WTC11 (cell line): ENCODE results near the gene ABCC4. TPM values are rescaled to one million over a fixed set of nuclear protein-coding genes. Genes with fewer than 3 reads are reported as not detected.

Experiments
- ATAC-seq: fragments of 200-7000 bp; cut with Tn5 transposase; 2 replicates; pipeline ENCODE4 v1.10.0; 2021; ENCODE audit warnings: mild to moderate bottlenecking, moderate library complexity
- CTCF ChIA-PET: fragments of 300-600 bp; sonication (Branson Sonifier 250); formaldehyde crosslinking; loops from one replicate; lab custom pipeline; 2021; ENCODE audit warnings: antibody characterized with exemption; lab: Charles Lee
- POLR2A ChIA-PET: fragments of 350-600 bp; sonication (Branson Sonifier 250); formaldehyde crosslinking; loops from one replicate; lab custom pipeline; 2021; ENCODE audit warnings: antibody characterized with exemption; lab: Charles Lee
- DNase-seq: peaks from one replicate; pipeline ENCODE4 v3.0.0; 2021; ENCODE audit warnings: low spot score
- H3K27ac Mint-ChIP-seq: 2 replicates; pipeline ENCODE4 v1.8.0; 2021; ENCODE audit warnings: mixed read lengths
- H3K27me3 Mint-ChIP-seq: 2 replicates; pipeline ENCODE4 v1.8.0; 2021; ENCODE audit warnings: low read depth, mild to moderate bottlenecking, moderate library complexity, mixed read lengths
- H3K36me3 Mint-ChIP-seq: 2 replicates; pipeline ENCODE4 v1.8.0; 2021; ENCODE audit warnings: mixed read lengths
- H3K4me1 Mint-ChIP-seq: 2 replicates; pipeline ENCODE4 v1.8.0; 2022; ENCODE audit warnings: mixed read lengths
- H3K4me3 Mint-ChIP-seq: 2 replicates; pipeline ENCODE4 v1.8.0; 2021; ENCODE audit warnings: mild to moderate bottlenecking, moderate library complexity, mixed read lengths
- H3K9me3 Mint-ChIP-seq: 2 replicates; pipeline ENCODE4 v1.8.0; 2021; ENCODE audit warnings: mixed read lengths
- CBFB ChIP-seq: sonication (generic); formaldehyde crosslinking; IDR thresholded peaks from 2 replicates; pipeline ENCODE4 v1.8.1; 2022; ENCODE audit warnings: mild to moderate bottlenecking, low read depth, missing genetic modification reagents
- FOXP1 ChIP-seq: sonication (generic); formaldehyde crosslinking; IDR thresholded peaks from 2 replicates; pipeline ENCODE4 v1.8.0; 2022; ENCODE audit warnings: missing genetic modification reagents, mild to moderate bottlenecking, moderate library complexity, borderline replicate concordance
- GRHL2 ChIP-seq: fragments of 250-450 bp; sonication (Bioruptor Pico); IDR thresholded peaks from 2 replicates; pipeline ENCODE4 v1.8.0; 2022; ENCODE audit warnings: mild to moderate bottlenecking, moderate library complexity; ENCODE audit not compliant: insufficient replicate concordance, severe bottlenecking
- GTF2I ChIP-seq: fragments of 250-450 bp; sonication (Bioruptor Pico); conservative IDR thresholded peaks from 2 replicates; pipeline ENCODE4 v1.4.0; 2021; ENCODE audit warnings: mild to moderate bottlenecking
- IRF2 ChIP-seq: sonication (generic); formaldehyde crosslinking; IDR thresholded peaks from 2 replicates; pipeline ENCODE4 v1.8.0; 2022; ENCODE audit warnings: low read depth, missing genetic modification reagents, borderline replicate concordance
- JUN ChIP-seq: sonication (generic); formaldehyde crosslinking; IDR thresholded peaks from 2 replicates; pipeline ENCODE4 v1.8.0; 2023; ENCODE audit warnings: mild to moderate bottlenecking, missing genetic modification reagents
- NFATC4 ChIP-seq: fragments of 250-450 bp; sonication (Bioruptor Pico); IDR thresholded peaks from 2 replicates; pipeline ENCODE4 v1.9.0; 2021; ENCODE audit warnings: mild to moderate bottlenecking
- SMAD3 ChIP-seq: sonication (generic); formaldehyde crosslinking; IDR thresholded peaks from 2 replicates; pipeline ENCODE4 v1.8.0; 2022; ENCODE audit warnings: missing genetic modification reagents, mild to moderate bottlenecking, borderline replicate concordance
- ZNF232 ChIP-seq: sonication (generic); formaldehyde crosslinking; IDR thresholded peaks from 2 replicates; pipeline ENCODE4 v1.8.0; 2022; ENCODE audit warnings: mild to moderate bottlenecking, missing genetic modification reagents
- ZNF416 ChIP-seq: fragments of 250-450 bp; sonication (Bioruptor Pico); IDR thresholded peaks from 2 replicates; pipeline ENCODE4 v1.9.0; 2021; ENCODE audit warnings: mild to moderate bottlenecking, inconsistent platforms
- ZNF423 ChIP-seq: fragments of 250-450 bp; sonication (Bioruptor Pico); IDR thresholded peaks from 2 replicates; pipeline ENCODE4 v2.1.2; 2022; ENCODE audit warnings: mild to moderate bottlenecking, moderate library complexity
- ZNF671 ChIP-seq: fragments of 250-450 bp; sonication (Bioruptor Pico); IDR thresholded peaks from 2 replicates; pipeline ENCODE4 v1.8.0; 2021; ENCODE audit warnings: mild to moderate bottlenecking
- total RNA-seq: library from RNA; stranded (reverse); gene quantifications from 3 replicates; pipeline ENCODE4 v1.2.3, GENCODE V29; 2021
- TF ChIP-seq, protein P1 (sequence below): sonication (generic); formaldehyde crosslinking; IDR thresholded peaks from 2 replicates; pipeline ENCODE4 v1.8.0; 2022; ENCODE audit warnings: mild to moderate bottlenecking, missing genetic modification reagents
- TF ChIP-seq, protein P2 (sequence below): fragments of 250-450 bp; sonication (Bioruptor Pico); IDR thresholded peaks from 2 replicates; pipeline ENCODE4 v1.9.0; 2021; ENCODE audit warnings: mild to moderate bottlenecking
- TF ChIP-seq, protein P3 (sequence below): fragments of 250-450 bp; sonication (Bioruptor Pico); IDR thresholded peaks from 2 replicates; pipeline ENCODE4 v1.9.0; 2021; ENCODE audit warnings: mild to moderate bottlenecking, borderline replicate concordance
- TF ChIP-seq, protein P4 (sequence below): sonication (generic); formaldehyde crosslinking; IDR thresholded peaks from 2 replicates; pipeline ENCODE4 v1.8.0; 2023; ENCODE audit warnings: missing genetic modification reagents
- TF ChIP-seq, protein P5 (sequence below): fragments of 200-600 bp; IDR thresholded peaks from 2 replicates; pipeline ENCODE4 v1.8.0; 2022; ENCODE audit warnings: antibody characterized with exemption

ABCC4 gene
- total RNA-seq, 1 experiment from 2014 or later = 7.2 TPM

DNA sequence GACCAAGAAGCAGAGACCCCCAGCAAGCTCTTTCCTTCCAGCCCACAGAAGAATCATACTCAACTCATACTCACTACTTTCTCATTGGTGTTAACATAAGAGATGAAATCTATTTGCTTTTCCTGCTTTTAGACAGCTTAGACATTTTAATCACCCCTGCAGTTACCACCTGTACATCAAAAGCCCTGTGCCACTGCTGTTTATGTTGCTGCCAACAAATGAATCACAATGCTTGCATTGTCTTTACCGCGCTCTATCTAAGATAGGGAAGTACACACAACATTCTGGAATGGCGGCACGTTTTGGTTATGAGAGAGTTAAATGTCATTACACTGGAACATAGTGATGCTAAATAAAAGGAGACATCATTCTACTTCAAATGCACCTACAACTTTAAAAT lies 95.1 kb downstream of the ABCC4 start:
- H3K27me3 Mint-ChIP-seq = no peaks in the 10 kb centered on the region
- DNase-seq (no peak), ATAC-seq (no peak)
- no peaks in the 10 kb centered on the region for H3K9me3 Mint-ChIP-seq
- no peak for TF ChIP-seq ZNF232 (CRISPR knock-in tag)
- TF ChIP-seq, protein P1, sequence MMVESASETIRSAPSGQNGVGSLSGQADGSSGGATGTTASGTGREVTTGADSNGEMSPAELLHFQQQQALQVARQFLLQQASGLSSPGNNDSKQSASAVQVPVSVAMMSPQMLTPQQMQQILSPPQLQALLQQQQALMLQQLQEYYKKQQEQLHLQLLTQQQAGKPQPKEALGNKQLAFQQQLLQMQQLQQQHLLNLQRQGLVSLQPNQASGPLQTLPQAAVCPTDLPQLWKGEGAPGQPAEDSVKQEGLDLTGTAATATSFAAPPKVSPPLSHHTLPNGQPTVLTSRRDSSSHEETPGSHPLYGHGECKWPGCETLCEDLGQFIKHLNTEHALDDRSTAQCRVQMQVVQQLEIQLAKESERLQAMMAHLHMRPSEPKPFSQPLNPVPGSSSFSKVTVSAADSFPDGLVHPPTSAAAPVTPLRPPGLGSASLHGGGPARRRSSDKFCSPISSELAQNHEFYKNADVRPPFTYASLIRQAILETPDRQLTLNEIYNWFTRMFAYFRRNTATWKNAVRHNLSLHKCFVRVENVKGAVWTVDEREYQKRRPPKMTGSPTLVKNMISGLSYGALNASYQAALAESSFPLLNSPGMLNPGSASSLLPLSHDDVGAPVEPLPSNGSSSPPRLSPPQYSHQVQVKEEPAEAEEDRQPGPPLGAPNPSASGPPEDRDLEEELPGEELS (CRISPR knock-in tag) = no peak
- no peak for TF ChIP-seq JUN (CRISPR knock-in tag)
- no peak for TF ChIP-seq SMAD3 (CRISPR knock-in tag)
- TF ChIP-seq, protein P2, sequence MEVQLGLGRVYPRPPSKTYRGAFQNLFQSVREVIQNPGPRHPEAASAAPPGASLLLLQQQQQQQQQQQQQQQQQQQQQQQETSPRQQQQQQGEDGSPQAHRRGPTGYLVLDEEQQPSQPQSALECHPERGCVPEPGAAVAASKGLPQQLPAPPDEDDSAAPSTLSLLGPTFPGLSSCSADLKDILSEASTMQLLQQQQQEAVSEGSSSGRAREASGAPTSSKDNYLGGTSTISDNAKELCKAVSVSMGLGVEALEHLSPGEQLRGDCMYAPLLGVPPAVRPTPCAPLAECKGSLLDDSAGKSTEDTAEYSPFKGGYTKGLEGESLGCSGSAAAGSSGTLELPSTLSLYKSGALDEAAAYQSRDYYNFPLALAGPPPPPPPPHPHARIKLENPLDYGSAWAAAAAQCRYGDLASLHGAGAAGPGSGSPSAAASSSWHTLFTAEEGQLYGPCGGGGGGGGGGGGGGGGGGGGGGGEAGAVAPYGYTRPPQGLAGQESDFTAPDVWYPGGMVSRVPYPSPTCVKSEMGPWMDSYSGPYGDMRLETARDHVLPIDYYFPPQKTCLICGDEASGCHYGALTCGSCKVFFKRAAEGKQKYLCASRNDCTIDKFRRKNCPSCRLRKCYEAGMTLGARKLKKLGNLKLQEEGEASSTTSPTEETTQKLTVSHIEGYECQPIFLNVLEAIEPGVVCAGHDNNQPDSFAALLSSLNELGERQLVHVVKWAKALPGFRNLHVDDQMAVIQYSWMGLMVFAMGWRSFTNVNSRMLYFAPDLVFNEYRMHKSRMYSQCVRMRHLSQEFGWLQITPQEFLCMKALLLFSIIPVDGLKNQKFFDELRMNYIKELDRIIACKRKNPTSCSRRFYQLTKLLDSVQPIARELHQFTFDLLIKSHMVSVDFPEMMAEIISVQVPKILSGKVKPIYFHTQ (CRISPR knock-in tag) = no peak
- TF ChIP-seq CBFB (CRISPR knock-in tag) = no peak
- TF ChIP-seq, protein P3, sequence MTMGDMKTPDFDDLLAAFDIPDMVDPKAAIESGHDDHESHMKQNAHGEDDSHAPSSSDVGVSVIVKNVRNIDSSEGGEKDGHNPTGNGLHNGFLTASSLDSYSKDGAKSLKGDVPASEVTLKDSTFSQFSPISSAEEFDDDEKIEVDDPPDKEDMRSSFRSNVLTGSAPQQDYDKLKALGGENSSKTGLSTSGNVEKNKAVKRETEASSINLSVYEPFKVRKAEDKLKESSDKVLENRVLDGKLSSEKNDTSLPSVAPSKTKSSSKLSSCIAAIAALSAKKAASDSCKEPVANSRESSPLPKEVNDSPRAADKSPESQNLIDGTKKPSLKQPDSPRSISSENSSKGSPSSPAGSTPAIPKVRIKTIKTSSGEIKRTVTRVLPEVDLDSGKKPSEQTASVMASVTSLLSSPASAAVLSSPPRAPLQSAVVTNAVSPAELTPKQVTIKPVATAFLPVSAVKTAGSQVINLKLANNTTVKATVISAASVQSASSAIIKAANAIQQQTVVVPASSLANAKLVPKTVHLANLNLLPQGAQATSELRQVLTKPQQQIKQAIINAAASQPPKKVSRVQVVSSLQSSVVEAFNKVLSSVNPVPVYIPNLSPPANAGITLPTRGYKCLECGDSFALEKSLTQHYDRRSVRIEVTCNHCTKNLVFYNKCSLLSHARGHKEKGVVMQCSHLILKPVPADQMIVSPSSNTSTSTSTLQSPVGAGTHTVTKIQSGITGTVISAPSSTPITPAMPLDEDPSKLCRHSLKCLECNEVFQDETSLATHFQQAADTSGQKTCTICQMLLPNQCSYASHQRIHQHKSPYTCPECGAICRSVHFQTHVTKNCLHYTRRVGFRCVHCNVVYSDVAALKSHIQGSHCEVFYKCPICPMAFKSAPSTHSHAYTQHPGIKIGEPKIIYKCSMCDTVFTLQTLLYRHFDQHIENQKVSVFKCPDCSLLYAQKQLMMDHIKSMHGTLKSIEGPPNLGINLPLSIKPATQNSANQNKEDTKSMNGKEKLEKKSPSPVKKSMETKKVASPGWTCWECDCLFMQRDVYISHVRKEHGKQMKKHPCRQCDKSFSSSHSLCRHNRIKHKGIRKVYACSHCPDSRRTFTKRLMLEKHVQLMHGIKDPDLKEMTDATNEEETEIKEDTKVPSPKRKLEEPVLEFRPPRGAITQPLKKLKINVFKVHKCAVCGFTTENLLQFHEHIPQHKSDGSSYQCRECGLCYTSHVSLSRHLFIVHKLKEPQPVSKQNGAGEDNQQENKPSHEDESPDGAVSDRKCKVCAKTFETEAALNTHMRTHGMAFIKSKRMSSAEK (CRISPR knock-in tag) = no peak
- no peak for TF ChIP-seq GTF2I (CRISPR knock-in tag)
- TF ChIP-seq, protein P4, sequence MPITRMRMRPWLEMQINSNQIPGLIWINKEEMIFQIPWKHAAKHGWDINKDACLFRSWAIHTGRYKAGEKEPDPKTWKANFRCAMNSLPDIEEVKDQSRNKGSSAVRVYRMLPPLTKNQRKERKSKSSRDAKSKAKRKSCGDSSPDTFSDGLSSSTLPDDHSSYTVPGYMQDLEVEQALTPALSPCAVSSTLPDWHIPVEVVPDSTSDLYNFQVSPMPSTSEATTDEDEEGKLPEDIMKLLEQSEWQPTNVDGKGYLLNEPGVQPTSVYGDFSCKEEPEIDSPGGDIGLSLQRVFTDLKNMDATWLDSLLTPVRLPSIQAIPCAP (CRISPR knock-in tag) = no peak
- TF ChIP-seq, protein P5, sequence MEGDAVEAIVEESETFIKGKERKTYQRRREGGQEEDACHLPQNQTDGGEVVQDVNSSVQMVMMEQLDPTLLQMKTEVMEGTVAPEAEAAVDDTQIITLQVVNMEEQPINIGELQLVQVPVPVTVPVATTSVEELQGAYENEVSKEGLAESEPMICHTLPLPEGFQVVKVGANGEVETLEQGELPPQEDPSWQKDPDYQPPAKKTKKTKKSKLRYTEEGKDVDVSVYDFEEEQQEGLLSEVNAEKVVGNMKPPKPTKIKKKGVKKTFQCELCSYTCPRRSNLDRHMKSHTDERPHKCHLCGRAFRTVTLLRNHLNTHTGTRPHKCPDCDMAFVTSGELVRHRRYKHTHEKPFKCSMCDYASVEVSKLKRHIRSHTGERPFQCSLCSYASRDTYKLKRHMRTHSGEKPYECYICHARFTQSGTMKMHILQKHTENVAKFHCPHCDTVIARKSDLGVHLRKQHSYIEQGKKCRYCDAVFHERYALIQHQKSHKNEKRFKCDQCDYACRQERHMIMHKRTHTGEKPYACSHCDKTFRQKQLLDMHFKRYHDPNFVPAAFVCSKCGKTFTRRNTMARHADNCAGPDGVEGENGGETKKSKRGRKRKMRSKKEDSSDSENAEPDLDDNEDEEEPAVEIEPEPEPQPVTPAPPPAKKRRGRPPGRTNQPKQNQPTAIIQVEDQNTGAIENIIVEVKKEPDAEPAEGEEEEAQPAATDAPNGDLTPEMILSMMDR = no peak
- H3K4me1 Mint-ChIP-seq = no peaks in the 10 kb centered on the region
- no peaks in the 10 kb centered on the region for H3K36me3 Mint-ChIP-seq
- H3K27ac Mint-ChIP-seq = no peak overlapping the region
- ChIA-PET CTCF (no interaction called here), POLR2A (no interaction called here)
- H3K4me3 Mint-ChIP-seq = no peak overlapping the region

DNA sequence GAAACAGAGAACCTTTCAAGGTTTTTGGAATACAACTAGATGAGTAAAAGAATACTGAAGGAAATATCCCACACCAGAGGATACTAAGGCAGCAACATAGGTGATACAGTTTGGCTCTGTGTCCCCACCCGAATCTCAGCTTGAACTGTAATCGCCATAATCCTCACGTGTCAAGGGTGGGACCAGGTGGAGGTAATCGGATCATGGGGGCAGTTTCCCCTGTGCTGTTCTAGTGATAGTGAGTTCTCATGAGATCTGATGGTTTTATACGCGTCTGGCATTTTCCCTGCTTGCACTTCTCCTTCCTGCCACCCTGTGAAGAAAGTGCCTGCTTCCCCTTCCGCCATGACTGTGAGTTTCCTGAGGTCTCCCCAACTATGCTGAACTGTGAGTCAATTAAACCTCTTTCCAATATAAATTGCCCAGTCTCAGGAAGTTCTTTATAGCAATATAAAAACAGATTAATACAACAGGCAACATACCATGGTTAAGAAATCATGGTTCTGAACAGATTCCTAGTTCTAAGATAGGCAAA lies 97.0 kb downstream of the ABCC4 start:
- TF ChIP-seq FOXP1 (CRISPR knock-in tag) = no peak
- no peak for TF ChIP-seq ZNF423 (CRISPR knock-in tag)
- no peak for TF ChIP-seq NFATC4
- TF ChIP-seq ZNF416 = no peak
- no peak for TF ChIP-seq GRHL2 (CRISPR knock-in tag)
- no peak for TF ChIP-seq IRF2
- no peak for TF ChIP-seq ZNF671
- ChIA-PET CTCF (interaction anchor here (1.6 to 2.5 kb wide), 2 partner anchors 12 to 15 kb away, joined by 6 to 11 read pairs; no protein-coding TSS in a partner anchor), POLR2A (no interaction called here)
- Mint-ChIP-seq H3K9me3 (peaks cover 1% of the 10 kb centered on the region), H3K4me1 (0 out of 2 replicates have a peak, but pooled peaks cover 3% of the 10 kb centered on the region), H3K4me3 (no peak overlapping the region), H3K36me3 (peaks cover 3% of the 10 kb centered on the region; the same call in 1 of the 2 replicates), H3K27ac (no peak overlapping the region), H3K27me3 (no peaks in the 10 kb centered on the region)
- ATAC-seq (no peak), DNase-seq (no peak)
